ENCODE results near the gene EVPLL.
"Not testable (repeated sequence)": the region's sequence is repeated elsewhere in the genome, so short reads cannot be mapped to it uniquely, and the experiment has no call there.

Gene EVPLL

GRCh38 chr17:18412001-18412538, 34.5 kb downstream of the EVPLL start:
- H3K27ac ChIP-seq = peak overlapping the region; percentile 82

DNA sequence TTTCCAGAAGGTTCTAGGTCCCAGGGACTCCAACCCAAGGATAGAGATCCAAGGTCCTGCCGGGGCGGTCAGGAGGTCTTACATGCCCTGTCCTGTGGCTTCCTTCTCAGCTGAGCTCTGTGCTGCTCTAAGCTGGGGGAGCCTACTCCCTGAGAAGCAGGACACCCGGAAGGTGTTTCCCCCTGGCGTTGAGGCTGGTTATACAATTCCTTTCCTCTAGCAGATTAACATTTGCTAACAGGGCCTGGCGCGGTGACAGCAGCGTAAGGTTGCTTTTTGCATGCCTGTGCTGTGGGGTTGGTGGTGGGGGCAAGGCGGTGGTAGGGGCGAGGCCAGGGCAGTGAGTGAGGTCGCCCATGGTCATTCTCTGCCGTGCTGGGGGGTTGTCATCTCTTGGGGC, 43.9 kb downstream of the EVPLL start:
- not testable (repeated sequence) for H3K27ac ChIP-seq

- not testable (repeated sequence) for H3K27ac ChIP-seq
These were observed 44.9 kb downstream of the EVPLL start for GRCh38 chr17:18422464-18422863.

GRCh38 chr17:18423015-18423414, 45.4 kb downstream of the EVPLL start:
- H3K27ac ChIP-seq = not testable (repeated sequence)

DNA sequence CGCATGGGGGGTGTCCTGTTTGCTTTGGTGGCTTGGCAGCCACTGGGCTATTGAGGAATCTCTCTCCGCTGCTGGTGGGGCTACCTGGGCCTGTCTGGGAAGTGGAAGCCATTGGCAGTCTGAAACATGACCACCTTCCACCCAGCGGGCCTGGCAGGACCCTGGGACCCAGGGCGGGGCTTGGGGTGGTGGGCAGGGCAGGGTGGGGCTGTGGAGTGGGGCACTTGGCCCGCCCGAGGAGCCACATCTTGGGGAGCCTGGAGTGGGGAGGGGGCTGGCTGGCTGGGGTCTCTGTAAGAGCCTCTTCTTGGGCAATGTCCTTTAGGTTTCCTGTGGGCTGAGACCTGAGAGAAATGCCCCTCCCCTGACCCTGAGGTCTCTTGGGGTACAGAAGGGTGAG, 48.0 kb downstream of the EVPLL start:
- H3K27ac ChIP-seq = not testable (repeated sequence)

- H3K27ac ChIP-seq = not testable (repeated sequence)
These were observed 49.1 kb downstream of the EVPLL start for GRCh38 chr17:18426639-18427038.

- H3K27ac ChIP-seq = not testable (repeated sequence)
These were observed 54.6 kb downstream of the EVPLL start for GRCh38 chr17:18432206-18432605.

All from VCaP (cell line).